H1 (cell line): ENCODE measurements around the gene SMIM13. TPM values are rescaled to one million over a fixed set of nuclear protein-coding genes. Genes with fewer than 3 reads are reported as not detected.

Experiments used
- CTCF ChIA-PET: fragments of 300-600 bp; sonication (Branson Sonifier 250); formaldehyde crosslinking; loops from one replicate; lab custom pipeline; 2021; ENCODE audit not compliant: partially characterized antibody; lab: Charles Lee
- POLR2A ChIA-PET: fragments of 300-600 bp; sonication (Branson Sonifier 250); formaldehyde crosslinking; loops from one replicate; lab custom pipeline; 2021; ENCODE audit warnings: inconsistent platforms; ENCODE audit not compliant: partially characterized antibody; lab: Charles Lee
- DNase-seq, 2 experiments: peaks; one replicate each; pipeline versions ENCODE4 v3.0.0 to v3.0.0-alpha.2; 2010 to 2022; ENCODE audit warnings: low spot score in 2 of 2, low read depth in 1 of 2, mixed read lengths in 1 of 2
- FAIRE-seq: peaks from 2 replicates; lab custom pipeline; 2011; peaks lifted over from hg19 to GRCh38; lab: Jason Lieb, UNC
- H2AFZ ChIP-seq: 2 replicates; pipeline ENCODE4 v1.8.1; 2012; ENCODE audit warnings: low read length, inconsistent platforms
- H2AK5ac ChIP-seq: 2 replicates; pipeline ENCODE4 v1.6.1; 2013; ENCODE audit warnings: low read depth, low read length
- H2BK120ac ChIP-seq: replicated peaks from 2 replicates; pipeline ENCODE3; 2013; ENCODE audit warnings: low read depth, low read length, inconsistent platforms
- H2BK12ac ChIP-seq: 2 replicates; pipeline ENCODE4 v1.6.1; 2013; ENCODE audit warnings: low read depth, low read length
- H2BK15ac ChIP-seq: 2 replicates; pipeline ENCODE4 v1.6.1; 2013; ENCODE audit warnings: low read length
- H2BK20ac ChIP-seq: 2 replicates; pipeline ENCODE4 v1.6.1; 2013; ENCODE audit warnings: low read length
- H2BK5ac ChIP-seq: 2 replicates; pipeline ENCODE4 v1.6.1; 2013; ENCODE audit warnings: low read depth, low read length
- H3K14ac ChIP-seq: 2 replicates; pipeline ENCODE4 v1.6.1; 2013; ENCODE audit warnings: inconsistent platforms; ENCODE audit not compliant: insufficient read length
- H3K18ac ChIP-seq: 2 replicates; pipeline ENCODE4 v1.6.1; 2013; ENCODE audit warnings: low read length; ENCODE audit errors: extremely low read depth
- H3K23ac ChIP-seq: 2 replicates; pipeline ENCODE4 v1.6.1; 2013; ENCODE audit warnings: inconsistent platforms; ENCODE audit not compliant: insufficient read length
- H3K23me2 ChIP-seq: 2 replicates; pipeline ENCODE4 v1.6.1; 2013; ENCODE audit warnings: low read depth, low read length
- H3K27ac ChIP-seq: 2 replicates; pipeline ENCODE4 v1.6.1; 2011; ENCODE audit warnings: low read depth, low read length, inconsistent platforms
- H3K27me3 ChIP-seq, 4 experiments: replicated peaks in 1 of 4; 1 replicate in 1 of 4; 2 replicates in 3 of 4; pipeline versions ENCODE4 v1.6.1 to v1.8.1; 2011 to 2013; ENCODE audit warnings: low read length in 3 of 4, mild to moderate bottlenecking in 3 of 4, inconsistent platforms in 2 of 4, mixed read lengths in 2 of 4, moderate library complexity in 1 of 4; ENCODE audit not compliant: control insufficient read depth in 3 of 4, insufficient read depth in 3 of 4; ENCODE audit errors: extremely low read depth in 1 of 4
- H3K36me3 ChIP-seq, 4 experiments: 2 replicates each; pipeline versions ENCODE4 v1.6.1 to v1.8.1; 2011 to 2013; ENCODE audit warnings: mild to moderate bottlenecking in 4 of 4, low read length in 3 of 4, moderate library complexity in 2 of 4, control low read depth in 1 of 4, inconsistent platforms in 1 of 4; ENCODE audit not compliant: insufficient read depth in 4 of 4, control insufficient read depth in 2 of 4
- H3K4ac ChIP-seq: replicated peaks from 2 replicates; pipeline ENCODE3; 2013; ENCODE audit warnings: low read length, low read depth, mixed read lengths, inconsistent platforms; ENCODE audit not compliant: insufficient read length
- H3K4me1 ChIP-seq, 4 experiments: replicated peaks in 1 of 4; 1 replicate in 1 of 4; 2 replicates in 3 of 4; pipeline versions ENCODE4 v1.6.1 to v1.8.1; 2011 to 2013; ENCODE audit warnings: low read length in 3 of 4, inconsistent platforms in 2 of 4, mixed read lengths in 1 of 4; ENCODE audit not compliant: insufficient read depth in 4 of 4, control insufficient read depth in 3 of 4
- H3K4me2 ChIP-seq, 2 experiments: 2 replicates each; pipeline versions ENCODE4 v1.6.1 to v1.8.1; 2011 to 2013; ENCODE audit warnings: low read depth in 2 of 2, low read length in 2 of 2, control low read depth in 1 of 2, inconsistent platforms in 1 of 2, mild to moderate bottlenecking in 1 of 2; ENCODE audit not compliant: insufficient read depth in 1 of 2
- H3K4me3 ChIP-seq, 4 experiments: fragments of 200-600, 300-600 bp in 1 of 4; sonication (generic), shearing (Covaris generic), sonication (Bioruptor Twin) in 1 of 4; 2 replicates each; pipeline versions ENCODE4 v1.5.1 to v1.8.1; 2011 to 2016; ENCODE audit warnings: low read length in 4 of 4, low read depth in 3 of 4, control low read depth in 2 of 4, inconsistent platforms in 2 of 4, mild to moderate bottlenecking in 2 of 4, mixed read lengths in 1 of 4, moderate library complexity in 1 of 4; ENCODE audit not compliant: insufficient read depth in 2 of 4; ENCODE audit errors: extremely low read depth in 1 of 4
- H3K56ac ChIP-seq: replicated peaks from 2 replicates; pipeline ENCODE3; 2013; ENCODE audit warnings: low read depth, mild to moderate bottlenecking, mixed read lengths, low read length, inconsistent platforms; ENCODE audit not compliant: insufficient read length
- H3K79me1 ChIP-seq: 2 replicates; pipeline ENCODE4 v1.6.1; 2013; ENCODE audit warnings: low read depth, low read length, control low read depth
- H3K79me2 ChIP-seq, 2 experiments: 2 replicates each; pipeline versions ENCODE4 v1.6.1 to v1.8.1; 2012 to 2013; ENCODE audit warnings: low read length in 2 of 2, mild to moderate bottlenecking in 2 of 2, inconsistent platforms in 1 of 2; ENCODE audit not compliant: insufficient read depth in 2 of 2, control insufficient read depth in 1 of 2
- H3K9ac ChIP-seq, 4 experiments: replicated peaks in 1 of 4; 1 replicate in 1 of 4; 2 replicates in 3 of 4; pipeline versions ENCODE4 v1.6.1 to v1.8.1; 2011 to 2013; ENCODE audit warnings: low read depth in 3 of 4, low read length in 3 of 4, control low read depth in 2 of 4, mild to moderate bottlenecking in 2 of 4, moderate library complexity in 2 of 4, inconsistent platforms in 1 of 4; ENCODE audit errors: extremely low read depth in 1 of 4
- H3K9me3 ChIP-seq, 2 experiments: 2 replicates each; pipeline versions ENCODE4 v1.6.1 to v1.8.1; 2012 to 2013; ENCODE audit warnings: mild to moderate bottlenecking in 2 of 2, moderate library complexity in 2 of 2, control low read depth in 1 of 2, inconsistent platforms in 1 of 2, low read depth in 1 of 2, low read length in 1 of 2, mixed read lengths in 1 of 2; ENCODE audit not compliant: insufficient read depth in 2 of 2
- H4K20me1 ChIP-seq, 2 experiments: replicated peaks in 1 of 2; 2 replicates each; pipeline versions ENCODE3 to v1.8.1; 2011 to 2013; ENCODE audit warnings: inconsistent platforms in 2 of 2, low read length in 2 of 2, mild to moderate bottlenecking in 1 of 2; ENCODE audit not compliant: insufficient read depth in 2 of 2, control insufficient read depth in 1 of 2
- H4K5ac ChIP-seq: 2 replicates; pipeline ENCODE4 v1.6.1; 2013; ENCODE audit warnings: low read length, low read depth, mixed read lengths, inconsistent platforms; ENCODE audit not compliant: insufficient read length
- H4K8ac ChIP-seq: 2 replicates; pipeline ENCODE4 v1.8.0; 2013; ENCODE audit warnings: mild to moderate bottlenecking, moderate library complexity, low read length, inconsistent platforms; ENCODE audit not compliant: insufficient read depth; ENCODE audit errors: extremely low read depth
- H4K91ac ChIP-seq: replicated peaks from 2 replicates; pipeline ENCODE3; 2013; ENCODE audit warnings: low read length, mixed read lengths, inconsistent platforms; ENCODE audit not compliant: insufficient read length
- CREB1 ChIP-seq: IDR thresholded peaks from 2 replicates; pipeline ENCODE4 v1.6.1; 2012; ENCODE audit warnings: inconsistent platforms
- EGR1 ChIP-seq: IDR thresholded peaks from 2 replicates; pipeline ENCODE4 v1.6.1; 2011; ENCODE audit warnings: low read depth, low read length, borderline replicate concordance
- KDM1A ChIP-seq: fragments of 200-600, 300-600 bp; sonication (generic); IDR thresholded peaks from 2 replicates; pipeline ENCODE4 v1.7.1; 2016; ENCODE audit warnings: mild to moderate bottlenecking, low read length, borderline replicate concordance
- MAFK ChIP-seq: IDR thresholded peaks from 2 replicates; pipeline ENCODE4 v1.6.1; 2012; ENCODE audit warnings: low read depth, mild to moderate bottlenecking, improper control_type of control experiment, low read length
- POLR2A ChIP-seq, 2 experiments: IDR thresholded peaks; 1 replicate in 1 of 2; 2 replicates in 1 of 2; pipeline ENCODE4 v1.6.1; 2011; ENCODE audit warnings: low read depth in 2 of 2, low read length in 2 of 2, mild to moderate bottlenecking in 2 of 2; ENCODE audit errors: control extremely low read depth in 1 of 2
- POLR2AphosphoS5 ChIP-seq: IDR thresholded peaks from 2 replicates; pipeline ENCODE4 v1.6.1; 2011; ENCODE audit warnings: low read depth, low read length
- SP2 ChIP-seq: IDR thresholded peaks from 2 replicates; pipeline ENCODE4 v1.6.1; 2012; ENCODE audit warnings: mild to moderate bottlenecking, low read length, inconsistent platforms
- SRF ChIP-seq: IDR thresholded peaks from 2 replicates; pipeline ENCODE4 v1.6.1; 2011; ENCODE audit warnings: mild to moderate bottlenecking, low read depth, low read length, moderate library complexity
- SUZ12 ChIP-seq: fragments of 200-600 bp; sonication (generic); IDR thresholded peaks from 2 replicates; pipeline ENCODE4 v1.6.1; 2012; ENCODE audit warnings: mild to moderate bottlenecking, inconsistent platforms, low read length, moderate library complexity, mixed read lengths
- TCF12 ChIP-seq: IDR thresholded peaks from 2 replicates; pipeline ENCODE4 v1.6.1; 2011; ENCODE audit warnings: low read depth, mild to moderate bottlenecking, low read length
- ZNF274 ChIP-seq: IDR thresholded peaks from 2 replicates; pipeline ENCODE4 v1.7.0; 2012; ENCODE audit warnings: low read length, borderline replicate concordance; ENCODE audit errors: extremely low read depth
- WGBS, 2 experiments: shearing (Covaris generic) in 1 of 2; methylation state at CpG; one replicate each; pipeline versions ENCODE4 v1.1.6 to v1.1.7; 2013 to 2015; ENCODE audit warnings: low lambda C conversion rate in 2 of 2, mixed read lengths in 2 of 2, inconsistent platforms in 1 of 2, low coverage in 1 of 2, missing lambda C conversion rate in 1 of 2; ENCODE audit not compliant: insufficient replicate concordance in 2 of 2, insufficient coverage in 1 of 2, insufficient read length in 1 of 2; ENCODE audit errors: extremely low coverage in 1 of 2, missing lambda C conversion rate in 1 of 2; 5-methylcytosine and 5-hydroxymethylcytosine counted together
- polyA plus RNA-seq, 7 experiments: library from polyadenylated mRNA; depleted of rRNA in 3 of 7; stranded (reverse) in 5 of 7; unstranded in 2 of 7; fragments of >200 nt in 5 of 7; fragments of 200-250 nt in 2 of 7; gene quantifications; 1 replicate in 5 of 7; 2 replicates in 1 of 7; 4 replicates in 1 of 7; pipeline versions ENCODE4 v1.2.1 to v1.2.3, GENCODE V29; 2011 to 2013; ENCODE audit warnings: missing spikeins in 2 of 7, mixed read lengths in 2 of 7
- total RNA-seq: library from RNA; stranded (reverse); fragmentation: NEBNext Ultra II Directional; extraction: Animal tissue kit (Norgen Biotek cat#: 25700); gene quantifications from 2 replicates; pipeline ENCODE4 v1.2.1, GENCODE V29; 2021
- TF ChIP-seq, protein P1 (sequence below), 3 experiments: IDR thresholded peaks; 1 replicate in 2 of 3; 2 replicates in 1 of 3; pipeline versions ENCODE4 v1.5.1 to v1.6.1; 2011; ENCODE audit warnings: low read length in 3 of 3, mild to moderate bottlenecking in 3 of 3, inconsistent platforms in 2 of 3, low read depth in 1 of 3, moderate library complexity in 1 of 3; ENCODE audit not compliant: insufficient read depth in 1 of 3; ENCODE audit errors: control extremely low read depth in 1 of 3

SMIM13 gene
- total and polyA plus RNA-seq, 2 of the 8 experiments (the other 6 are each of a cell fraction or from before 2014, with no cell fraction given): 1.7 to 10.6 TPM

DNA sequence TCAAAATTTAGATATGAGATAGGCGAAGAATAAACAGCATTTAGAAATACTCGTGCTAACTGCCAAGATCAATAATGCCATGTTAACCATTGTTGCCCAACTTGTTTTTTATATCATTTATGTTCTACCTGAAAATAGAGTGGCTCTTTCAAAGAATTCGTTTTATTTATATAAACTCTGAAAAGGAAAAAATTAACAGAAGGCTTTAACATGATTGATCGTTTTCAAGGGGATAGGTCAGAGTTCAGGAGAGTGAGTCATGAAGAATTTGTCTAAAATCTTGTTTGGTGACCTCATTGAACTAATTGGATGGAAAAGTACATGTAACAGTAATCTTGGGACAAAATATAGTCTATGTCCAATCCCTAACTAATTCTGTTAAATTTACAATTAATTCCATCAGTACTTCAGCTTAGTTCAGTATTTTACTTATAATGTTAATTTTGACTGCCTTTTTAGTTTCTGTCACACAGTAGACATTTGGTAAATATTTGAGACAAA, 38.5 kb upstream of the SMIM13 start:
- no peak overlapping the region for H3K18ac ChIP-seq
- H3K4me2 ChIP-seq: no peak overlapping the region
- ChIA-PET POLR2A (interaction anchor here (0.6 kb wide), 1 partner anchor 133 kb away, joined by 3 read pairs; no protein-coding TSS in a partner anchor), CTCF (interaction anchor here (0.8 to 5.4 kb wide), 5 partner anchors 10 to 104 kb away, joined by 4 to 34 read pairs (median 9); partner anchors contain the start of gene ELOVL2)
- no peak overlapping the region for H4K8ac ChIP-seq
- no peak overlapping the region for H2AFZ ChIP-seq
- H3K4ac ChIP-seq: no peak overlapping the region
- no peak overlapping the region for H3K14ac ChIP-seq
- FAIRE-seq (no peak), DNase-seq (no peak)
- no peak overlapping the region for H2BK120ac ChIP-seq
- H3K9me3 ChIP-seq: no peaks in the 10 kb centered on the region
- H2BK20ac ChIP-seq: no peak overlapping the region
- H3K23ac ChIP-seq: no peak overlapping the region
- peaks cover 0 to 1% (median 0%) of the 10 kb centered on the region in 4 experiments; a peak in 1 of 7 replicates for H3K27me3 ChIP-seq
- WGBS, 2 experiments: 78% methylated on average over 4 of the region's 4 CpGs; no CpG with 5 or more reads in 1 of the 2 experiments
- H2AK5ac ChIP-seq: no peak overlapping the region
- no peaks in the 10 kb centered on the region for H3K36me3 ChIP-seq
- H3K4me1 ChIP-seq: no peaks in the 10 kb centered on the region
- no peak overlapping the region for H2BK5ac ChIP-seq
- no peak overlapping the region for H3K56ac ChIP-seq
- H3K79me1 ChIP-seq: no peaks in the 10 kb centered on the region
- no peak overlapping the region for H2BK12ac ChIP-seq
- H4K20me1 ChIP-seq: no peaks in the 10 kb centered on the region
- no peaks in the 10 kb centered on the region for H3K79me2 ChIP-seq
- H2BK15ac ChIP-seq: no peak overlapping the region
- H4K5ac ChIP-seq: no peak overlapping the region
- H4K91ac ChIP-seq: no peak overlapping the region
- H3K27ac ChIP-seq: no peak overlapping the region
- H3K4me3 ChIP-seq: no peak overlapping the region
- no peaks in the 10 kb centered on the region for H3K23me2 ChIP-seq
- H3K9ac ChIP-seq: no peak overlapping the region
- TF ChIP-seq CREB1: no peak
- TF ChIP-seq SRF: no peak
- no peak for TF ChIP-seq POLR2A (IDR thresholded peaks at IDR 0.05; ENCODE audit: control extremely low read depth in 1 of 2, low read depth in 2 of 2, low read length in 2 of 2)
- no peak for TF ChIP-seq KDM1A
- no peak for TF ChIP-seq EGR1
- TF ChIP-seq, protein P1, sequence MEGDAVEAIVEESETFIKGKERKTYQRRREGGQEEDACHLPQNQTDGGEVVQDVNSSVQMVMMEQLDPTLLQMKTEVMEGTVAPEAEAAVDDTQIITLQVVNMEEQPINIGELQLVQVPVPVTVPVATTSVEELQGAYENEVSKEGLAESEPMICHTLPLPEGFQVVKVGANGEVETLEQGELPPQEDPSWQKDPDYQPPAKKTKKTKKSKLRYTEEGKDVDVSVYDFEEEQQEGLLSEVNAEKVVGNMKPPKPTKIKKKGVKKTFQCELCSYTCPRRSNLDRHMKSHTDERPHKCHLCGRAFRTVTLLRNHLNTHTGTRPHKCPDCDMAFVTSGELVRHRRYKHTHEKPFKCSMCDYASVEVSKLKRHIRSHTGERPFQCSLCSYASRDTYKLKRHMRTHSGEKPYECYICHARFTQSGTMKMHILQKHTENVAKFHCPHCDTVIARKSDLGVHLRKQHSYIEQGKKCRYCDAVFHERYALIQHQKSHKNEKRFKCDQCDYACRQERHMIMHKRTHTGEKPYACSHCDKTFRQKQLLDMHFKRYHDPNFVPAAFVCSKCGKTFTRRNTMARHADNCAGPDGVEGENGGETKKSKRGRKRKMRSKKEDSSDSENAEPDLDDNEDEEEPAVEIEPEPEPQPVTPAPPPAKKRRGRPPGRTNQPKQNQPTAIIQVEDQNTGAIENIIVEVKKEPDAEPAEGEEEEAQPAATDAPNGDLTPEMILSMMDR (IDR thresholded peaks at IDR 0.05; ENCODE audit: control extremely low read depth in 1 of 3, insufficient read depth in 1 of 3, low read depth in 1 of 3, low read length in 3 of 3): no peak
- TF ChIP-seq MAFK: no peak
- no peak for TF ChIP-seq SUZ12
- TF ChIP-seq TCF12: no peak
- TF ChIP-seq POLR2AphosphoS5: no peak
- no peak for TF ChIP-seq ZNF274
- no peak for TF ChIP-seq SP2
